Measurements from ENCODE around the gene TBC1D10A.

- TF ChIP-seq CTCF (IDR thresholded peaks at IDR 0.05; ENCODE audit: low read depth, low read length) (no peak), EZH2phosphoT487 (IDR thresholded peaks at IDR 0.05; ENCODE audit: low read depth) (no peak)
Observed at GRCh38 chr22:30243661-30244060, 83.1 kb downstream of the TBC1D10A start.
